NB4 (cell line): Measurements from ENCODE around the gene S100A12.

Source experiments
- MAX ChIP-seq: IDR thresholded peaks from 2 replicates; pipeline ENCODE4 v1.6.1; 2011; ENCODE audit warnings: low read depth, low read length
- POLR2A ChIP-seq: IDR thresholded peaks from 2 replicates; pipeline ENCODE4 v1.6.1; 2011; ENCODE audit warnings: mild to moderate bottlenecking; ENCODE audit not compliant: insufficient read length; ENCODE audit errors: extremely low read depth
- TF ChIP-seq, protein P1 (sequence below): IDR thresholded peaks from one replicate; pipeline ENCODE4 v1.5.1; 2012; ENCODE audit warnings: low read depth, low read length

GRCh38 chr1:153339802-153340201 lies 35.6 kb downstream of the S100A12 start:
- TF ChIP-seq, protein P1, sequence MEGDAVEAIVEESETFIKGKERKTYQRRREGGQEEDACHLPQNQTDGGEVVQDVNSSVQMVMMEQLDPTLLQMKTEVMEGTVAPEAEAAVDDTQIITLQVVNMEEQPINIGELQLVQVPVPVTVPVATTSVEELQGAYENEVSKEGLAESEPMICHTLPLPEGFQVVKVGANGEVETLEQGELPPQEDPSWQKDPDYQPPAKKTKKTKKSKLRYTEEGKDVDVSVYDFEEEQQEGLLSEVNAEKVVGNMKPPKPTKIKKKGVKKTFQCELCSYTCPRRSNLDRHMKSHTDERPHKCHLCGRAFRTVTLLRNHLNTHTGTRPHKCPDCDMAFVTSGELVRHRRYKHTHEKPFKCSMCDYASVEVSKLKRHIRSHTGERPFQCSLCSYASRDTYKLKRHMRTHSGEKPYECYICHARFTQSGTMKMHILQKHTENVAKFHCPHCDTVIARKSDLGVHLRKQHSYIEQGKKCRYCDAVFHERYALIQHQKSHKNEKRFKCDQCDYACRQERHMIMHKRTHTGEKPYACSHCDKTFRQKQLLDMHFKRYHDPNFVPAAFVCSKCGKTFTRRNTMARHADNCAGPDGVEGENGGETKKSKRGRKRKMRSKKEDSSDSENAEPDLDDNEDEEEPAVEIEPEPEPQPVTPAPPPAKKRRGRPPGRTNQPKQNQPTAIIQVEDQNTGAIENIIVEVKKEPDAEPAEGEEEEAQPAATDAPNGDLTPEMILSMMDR, result no peak
- TF ChIP-seq POLR2A (no peak), MAX (no peak)
